LNCAP (cell line): Measurements from ENCODE around the gene TMEM59.

Source experiments
- CTCF ChIP-seq: fragments of 450-650 bp; IDR thresholded peaks from 2 replicates; pipeline ENCODE4 v1.5.1; 2017; ENCODE audit warnings: mild to moderate bottlenecking

Gene TMEM59

GRCh38 chr1:53995683-53996082 lies 57.3 kb downstream of the TMEM59 start:
- TF ChIP-seq CTCF, result no peak

DNA sequence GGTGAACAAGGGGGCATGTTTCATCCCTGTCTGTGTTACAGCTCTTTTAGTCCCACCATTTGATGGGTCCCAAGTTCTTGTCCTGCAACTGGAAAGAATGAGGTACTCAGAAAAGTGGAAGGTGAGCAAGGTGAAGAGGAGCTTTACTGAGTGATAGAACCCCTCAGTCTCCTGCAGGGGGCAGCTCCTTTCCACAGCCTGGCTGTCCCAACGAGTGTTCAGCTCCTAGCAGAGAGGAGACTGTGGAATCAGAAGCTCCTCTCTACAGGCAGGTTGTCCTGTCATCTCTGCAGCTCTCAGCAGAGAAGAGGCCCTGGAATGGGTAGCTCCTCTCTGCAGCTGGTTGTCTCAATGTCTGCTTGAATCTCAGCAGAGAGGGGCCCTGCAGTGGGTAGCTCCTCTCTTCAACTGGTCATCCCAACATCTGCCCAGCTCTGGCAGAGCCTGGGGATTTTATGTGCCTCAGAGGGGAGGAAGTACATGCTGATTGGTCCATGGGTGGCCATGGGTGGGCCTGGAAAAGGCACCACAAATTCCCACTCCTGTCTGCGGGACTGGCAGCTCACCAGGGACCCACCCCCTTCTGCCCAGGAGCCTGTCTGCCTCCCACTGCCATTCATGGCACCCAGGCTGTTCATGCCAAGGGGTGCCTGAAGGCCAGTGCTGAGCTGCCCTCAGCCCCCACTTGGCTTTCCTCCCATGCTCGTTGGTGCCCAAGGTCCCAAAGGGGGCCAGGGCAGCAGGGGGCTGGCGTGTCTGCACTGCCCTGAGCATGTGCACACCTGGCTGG lies 60.7 kb downstream of the TMEM59 start:
- no peak for TF ChIP-seq CTCF

DNA sequence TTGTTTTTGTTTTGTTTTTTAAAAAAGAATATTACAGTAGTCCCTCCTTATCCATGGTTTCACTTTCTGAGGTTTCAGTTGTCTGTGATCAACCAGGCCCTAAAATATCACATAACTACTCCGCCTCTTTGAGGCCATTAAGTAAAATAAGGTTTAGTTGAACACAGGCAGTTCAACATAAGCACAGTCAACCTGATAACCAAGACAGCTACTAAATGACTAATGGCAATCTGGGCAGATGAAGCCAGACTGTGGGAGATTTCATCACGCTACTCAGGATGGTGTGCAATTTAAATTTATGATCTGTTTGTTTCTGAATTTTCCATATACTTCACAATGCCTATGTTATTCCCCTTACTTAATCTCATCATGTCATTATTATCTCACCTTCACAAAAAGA lies 65.1 kb downstream of the TMEM59 start:
- TF ChIP-seq CTCF, result no peak

- TF ChIP-seq CTCF, result no peak
Measured at GRCh38 chr1:53986458-53986857, 66.5 kb downstream of the TMEM59 start.

DNA sequence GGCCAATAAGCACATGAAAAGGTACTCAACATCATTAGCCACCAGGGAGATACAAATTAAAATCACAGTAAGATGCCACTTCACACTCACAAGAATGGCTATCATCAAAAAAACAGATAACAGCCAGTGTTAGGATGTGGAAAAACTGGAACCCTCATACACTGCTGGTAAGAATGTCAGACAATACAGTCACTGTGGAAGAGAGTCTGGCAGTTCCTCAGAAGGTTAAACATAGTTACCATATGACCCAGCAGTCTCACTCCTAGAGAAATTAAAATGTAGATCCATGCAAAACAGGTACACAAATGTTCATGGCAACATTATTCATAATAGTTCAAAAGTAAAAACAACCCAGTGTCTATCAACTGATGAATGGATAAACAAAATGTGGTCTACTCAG lies 68.3 kb downstream of the TMEM59 start:
- no peak for TF ChIP-seq CTCF

DNA sequence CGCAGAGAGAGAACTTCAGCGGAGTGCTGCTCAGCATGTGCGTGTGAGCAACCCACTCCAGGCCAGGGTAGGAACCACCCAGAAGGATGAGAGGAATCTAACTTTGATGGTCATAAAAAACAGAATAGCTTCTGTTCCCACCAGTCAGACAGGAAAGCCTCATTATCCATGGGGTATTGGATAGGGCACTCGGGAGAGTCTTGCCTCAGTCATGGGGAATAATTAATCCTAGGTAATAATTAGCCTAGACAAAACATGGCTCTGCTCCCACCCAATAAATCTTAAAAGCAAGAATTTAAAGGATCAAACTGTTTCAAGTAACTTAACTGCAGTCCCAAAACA lies 70.3 kb downstream of the TMEM59 start:
- TF ChIP-seq CTCF, result no peak

GRCh38 chr1:53982034-53982762 lies 70.8 kb downstream of the TMEM59 start:
- no peak for TF ChIP-seq CTCF
